Neural progenitor cell (in vitro differentiated cells): ENCODE data around the gene FGF21.

Experiments
- CTCF ChIP-seq: fragments of 200-600 bp; sonication (generic); IDR thresholded peaks from 2 replicates; pipeline ENCODE4 v1.5.1; 2017; ENCODE audit warnings: antibody characterized with exemption, mild to moderate bottlenecking
- EZH2 ChIP-seq: fragments of 200-600 bp; sonication (generic); IDR thresholded peaks from 2 replicates; pipeline ENCODE4 v1.6.1; 2017; ENCODE audit warnings: antibody characterized with exemption, mild to moderate bottlenecking, moderate library complexity
- EZH2phosphoT487 ChIP-seq: fragments of 200-600 bp; sonication (generic); IDR thresholded peaks from 2 replicates; pipeline ENCODE4 v1.6.1; 2017; ENCODE audit warnings: antibody characterized with exemption

- no peak for TF ChIP-seq CTCF
- TF ChIP-seq EZH2, result no peak
- TF ChIP-seq EZH2phosphoT487, result no peak
Observed at GRCh38 chr19:48711106-48711662, 44.1 kb upstream of the FGF21 start.
